Mammary microvascular endothelial cell (primary cell): Measurements from ENCODE around the gene ZNF559. TPM values are rescaled to one million over a fixed set of nuclear protein-coding genes. Genes with fewer than 3 reads are reported as not detected.

ENCODE experiments used
- total RNA-seq: library from RNA; depleted of rRNA; stranded (reverse); fragments of >200 nt; gene quantifications from 2 replicates; pipeline ENCODE4 v1.2.3, GENCODE V29; 2015

ZNF559 gene
- 6.5 and 6.9 TPM in 2 replicates for total RNA-seq

DNA sequence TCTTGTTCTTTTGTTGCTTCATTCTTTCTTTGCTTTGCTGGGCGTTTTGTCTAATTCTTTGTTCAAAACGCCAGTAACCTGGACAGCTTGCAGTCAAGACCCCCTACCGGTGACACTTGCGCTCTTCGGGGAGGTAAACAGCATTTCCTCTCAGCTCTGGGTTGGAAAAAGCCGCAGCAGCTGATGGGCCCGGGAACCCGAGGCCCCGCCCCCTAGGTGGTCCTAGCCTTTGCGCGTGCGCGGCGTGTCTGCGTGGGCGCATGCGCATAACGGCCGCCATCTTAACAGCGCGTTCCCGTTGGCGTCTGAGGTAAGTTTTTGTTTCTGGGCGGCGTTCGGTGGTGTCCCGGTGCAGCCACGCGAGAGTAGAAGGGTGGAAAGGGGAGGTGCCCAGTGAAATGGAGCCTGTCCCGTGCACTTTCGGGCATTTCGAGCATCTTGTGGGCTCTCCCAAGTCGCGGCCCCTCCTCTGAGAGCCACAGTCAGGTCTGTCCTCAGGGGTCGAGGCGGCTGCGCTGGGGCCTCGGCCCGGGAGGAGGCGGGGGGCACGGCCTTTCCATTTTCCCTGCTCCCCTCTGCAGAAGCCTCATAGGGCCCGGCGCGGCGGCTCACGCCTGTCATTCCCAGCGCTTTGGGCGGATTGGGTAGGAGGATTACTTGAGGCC lies at the start of gene ZNF559:
ZNF559 (plus strand) TSS at position 261 of the 665 bp plus-strand sequence. CDS start 14,371 bp downstream, outside the sequence.

DNA sequence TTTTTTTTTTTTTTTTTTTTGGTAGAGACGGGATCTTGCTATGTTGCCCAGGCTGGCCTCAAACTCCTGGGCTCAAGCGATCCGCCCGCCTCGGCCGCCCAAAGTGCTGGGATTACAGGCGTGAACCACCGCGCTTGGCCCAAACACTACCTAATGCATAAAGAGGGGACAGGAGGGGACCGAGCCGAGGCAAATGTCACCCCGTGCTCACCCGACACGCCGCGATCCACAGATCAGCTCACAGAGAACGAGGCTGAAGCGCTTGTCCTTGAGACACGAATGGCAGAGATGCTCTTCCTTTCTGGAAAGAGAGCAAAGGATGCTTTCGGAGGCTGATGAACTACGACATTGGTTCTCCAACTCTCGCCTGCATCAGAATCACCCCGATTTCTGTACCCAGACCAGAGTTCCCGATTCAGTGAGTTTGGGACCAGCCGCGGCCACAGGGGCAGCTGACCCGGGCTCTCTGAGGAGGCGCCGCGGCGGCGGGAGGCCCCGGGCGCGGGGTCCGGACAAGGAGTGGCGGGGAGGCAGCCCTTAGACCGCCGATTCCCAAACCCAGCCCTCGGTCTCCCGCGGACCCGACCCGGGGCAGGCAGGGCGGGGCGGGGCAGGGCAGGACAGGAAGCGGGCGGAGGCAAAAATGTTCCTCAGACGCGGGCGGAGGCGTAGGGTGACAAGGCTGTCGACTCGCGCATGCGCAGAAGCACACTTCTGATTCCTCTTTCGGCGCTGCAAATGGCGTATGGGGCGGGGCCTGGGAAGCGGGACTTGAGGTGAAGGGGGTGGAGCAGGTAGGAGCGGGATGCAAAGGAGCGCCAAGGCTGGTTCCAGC lies 14.6 kb upstream of the ZNF559 start, which contains the start of gene ZNF699:
ZNF699 (minus strand) TSS at position 700 of the 835 bp plus-strand sequence. CDS start 4,719 bp downstream, outside the sequence.

DNA sequence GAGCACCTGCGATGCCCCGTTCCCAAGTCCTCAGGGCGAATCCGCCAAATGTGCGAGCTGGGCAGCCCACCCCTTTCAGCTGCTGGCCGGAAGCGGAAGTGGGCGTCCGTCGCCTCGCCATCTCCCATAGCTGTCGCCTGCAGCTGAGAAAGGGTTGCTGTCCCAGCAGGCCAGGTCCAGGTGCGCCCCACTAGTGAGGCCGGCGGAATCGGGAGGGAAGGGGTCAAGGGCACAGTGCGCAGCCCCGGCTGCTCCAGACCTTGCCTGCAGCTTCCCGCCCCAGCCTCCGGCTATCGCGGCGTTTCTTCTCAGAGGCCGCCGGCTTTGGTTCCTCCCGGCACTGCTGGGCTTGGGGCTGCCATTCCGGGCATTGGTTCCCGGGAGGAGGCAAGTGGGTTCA lies 38.9 kb downstream of the ZNF559 start, which contains the start of gene ZNF177:
ZNF177 (plus strand) TSS at position 109 of the 400 bp plus-strand sequence. CDS start 15,299 bp downstream, outside the sequence.

Other genes with a start within 250 kb of the ZNF559 start
- not detected in 2 replicates for gene OR1M1, start 237.1 kb upstream of the ZNF559 start, total RNA-seq
- not detected in 2 replicates for gene OR7G2, start 216.7 kb upstream of the ZNF559 start, total RNA-seq
- gene OR7G1, start 208.4 kb upstream of the ZNF559 start, total RNA-seq, result not detected in 2 replicates
- not detected in 2 replicates for gene OR7G3, start 197.2 kb upstream of the ZNF559 start, total RNA-seq
- gene ZNF317, start 183.8 kb upstream of the ZNF559 start, total RNA-seq, result 13.1 and 13.4 TPM in 2 replicates
- gene OR7D2, start 145.2 kb upstream of the ZNF559 start, total RNA-seq, result 0.10 TPM in 1 of 2 replicates, not detected in the other
- not detected in 2 replicates for gene OR7D4, start 104.6 kb upstream of the ZNF559 start, total RNA-seq
- gene OR7E24, start 73.2 kb upstream of the ZNF559 start, total RNA-seq, result not detected in 2 replicates
- gene ZNF699, start 14.3 kb upstream of the ZNF559 start, total RNA-seq, result 2.6 and 5.8 TPM in 2 replicates
- 0.15 and 2.0 TPM in 2 replicates for gene ZNF177, start 38.8 kb downstream of the ZNF559 start, total RNA-seq
- gene ZNF266, start 111.4 kb downstream of the ZNF559 start, total RNA-seq, result 8.9 and 9.1 TPM in 2 replicates
- not detected in 2 replicates for gene ZNF560, start 174.4 kb downstream of the ZNF559 start, total RNA-seq
- gene ZNF426, start 214.5 kb downstream of the ZNF559 start, total RNA-seq, result 6.6 and 9.2 TPM in 2 replicates